H1 (cell line): ENCODE measurements around the gene UGT2B7. TPM values are rescaled to one million over a fixed set of nuclear protein-coding genes. Genes with fewer than 3 reads are reported as not detected.

Source experiments
- CHD2 ChIP-seq: IDR thresholded peaks from 2 replicates; pipeline ENCODE4 v1.6.1; 2012; ENCODE audit warnings: low read length, improper control_type of control experiment
- HDAC2 ChIP-seq, 2 experiments: fragments of 300-600 bp in 1 of 2; sonication (generic) in 1 of 2; IDR thresholded peaks; 2 replicates each; pipeline ENCODE4 v1.6.1; 2011 to 2012; ENCODE audit warnings: low read depth in 2 of 2, low read length in 2 of 2, mild to moderate bottlenecking in 2 of 2, moderate library complexity in 2 of 2, borderline replicate concordance in 1 of 2, inconsistent platforms in 1 of 2
- polyA plus RNA-seq, 7 experiments: library from polyadenylated mRNA; depleted of rRNA in 3 of 7; stranded (reverse) in 5 of 7; unstranded in 2 of 7; fragments of >200 nt in 5 of 7; fragments of 200-250 nt in 2 of 7; gene quantifications; 1 replicate in 5 of 7; 2 replicates in 1 of 7; 4 replicates in 1 of 7; pipeline versions ENCODE4 v1.2.1 to v1.2.3, GENCODE V29; 2011 to 2013; ENCODE audit warnings: missing spikeins in 2 of 7, mixed read lengths in 2 of 7
- total RNA-seq: library from RNA; stranded (reverse); fragmentation: NEBNext Ultra II Directional; extraction: Animal tissue kit (Norgen Biotek cat#: 25700); gene quantifications from 2 replicates; pipeline ENCODE4 v1.2.1, GENCODE V29; 2021

Gene UGT2B7
- total and polyA plus RNA-seq, 2 of the 8 experiments (the other 6 are each of a cell fraction or from before 2014, with no cell fraction given) = not detected

GRCh38 chr4:69098470-69098869 is 2.2 kb downstream of the UGT2B7 start (continued):
- TF ChIP-seq HDAC2 (IDR thresholded peaks at IDR 0.05; ENCODE audit: borderline replicate concordance in 1 of 2, low read depth in 2 of 2, low read length in 2 of 2) = no peak
- no peak for TF ChIP-seq CHD2
